Peyer's patch (tissue), 4 donors: ENCODE measurements around the gene FAM20C. TPM values are rescaled to one million over a fixed set of nuclear protein-coding genes. Genes with fewer than 3 reads are reported as not detected.

Experiments used
- DNase-seq, 3 donors: peaks; one replicate each; pipeline ENCODE4 v3.0.0-alpha.2; 2017 to 2019
- H3K27ac ChIP-seq, 4 donors: fragments of 200-600 bp; sonication (generic); one replicate each; pipeline ENCODE4 v1.5.1; 2016 to 2019
- H3K27me3 ChIP-seq, 2 donors: fragments of 200-600 bp; sonication (generic); one replicate each; pipeline ENCODE4 v1.5.1; 2019
- H3K36me3 ChIP-seq, 3 donors: fragments of 200-600 bp; sonication (generic); one replicate each; pipeline ENCODE4 v1.5.1; 2016 to 2019
- H3K4me1 ChIP-seq, 4 donors: fragments of 200-600 bp; sonication (generic); one replicate each; pipeline ENCODE4 v1.5.1; 2016 to 2019
- H3K4me3 ChIP-seq, 4 donors: fragments of 200-600 bp; sonication (generic); 1 replicate in 3 of 4; 2 replicates in 1 of 4; pipeline ENCODE4 v1.5.1; 2016 to 2019; ENCODE audit warnings: mild to moderate bottlenecking in 1 of 4
- H3K9me3 ChIP-seq, 4 donors: fragments of 200-600 bp; sonication (generic); one replicate each; pipeline ENCODE4 v1.5.1; 2016 to 2019; ENCODE audit warnings: mild to moderate bottlenecking in 1 of 4
- POLR2A ChIP-seq, 2 donors: fragments of 450-650 bp; IDR thresholded peaks; one replicate each; pipeline ENCODE4 v1.5.1; 2017; ENCODE audit warnings: antibody characterized with exemption in 2 of 2, mild to moderate bottlenecking in 2 of 2, moderate library complexity in 2 of 2
- total RNA-seq, 4 donors: library from RNA; depleted of rRNA; stranded (reverse); fragments of >200 nt; gene quantifications; one replicate each; pipeline ENCODE4 v1.1.0, GENCODE V29; 2016
- TF ChIP-seq, protein P1 (sequence below), 6 experiments: fragments of 450-650 bp in 4 of 6; fragments of 200-600 bp in 2 of 6; sonication (generic) in 1 of 6; IDR thresholded peaks; one replicate each; pipeline ENCODE4 v1.5.1; 2017 to 2019; ENCODE audit warnings: antibody characterized with exemption in 6 of 6, mild to moderate bottlenecking in 3 of 6, moderate library complexity in 1 of 6

The FAM20C gene
- total RNA-seq, 4 donors from 2014 or later: 46.4 to 66.0 (median 53.8) TPM

DNA sequence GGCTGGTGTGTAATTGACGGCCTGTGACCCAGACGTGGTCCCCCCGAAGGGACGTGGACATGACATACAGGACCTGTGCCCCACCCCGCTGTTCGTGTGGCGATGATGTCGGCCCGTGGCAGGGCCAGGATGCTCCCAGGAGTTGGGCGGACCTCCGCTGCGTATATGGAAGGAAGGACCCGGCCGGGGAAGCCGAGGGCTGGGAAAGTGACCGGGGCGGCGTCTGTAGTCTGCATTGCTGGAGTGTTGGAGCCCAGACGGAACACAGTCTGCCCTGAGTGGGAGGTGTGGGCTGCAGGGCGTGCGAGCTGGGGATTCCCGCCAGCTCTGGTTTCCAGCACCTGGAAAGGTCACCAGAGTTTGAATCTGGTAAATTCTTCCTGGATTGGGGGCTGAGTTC, 52.6 kb downstream of the FAM20C start:
- no peak for TF ChIP-seq POLR2A (IDR thresholded peaks at IDR 0.05)
- TF ChIP-seq, protein P1, sequence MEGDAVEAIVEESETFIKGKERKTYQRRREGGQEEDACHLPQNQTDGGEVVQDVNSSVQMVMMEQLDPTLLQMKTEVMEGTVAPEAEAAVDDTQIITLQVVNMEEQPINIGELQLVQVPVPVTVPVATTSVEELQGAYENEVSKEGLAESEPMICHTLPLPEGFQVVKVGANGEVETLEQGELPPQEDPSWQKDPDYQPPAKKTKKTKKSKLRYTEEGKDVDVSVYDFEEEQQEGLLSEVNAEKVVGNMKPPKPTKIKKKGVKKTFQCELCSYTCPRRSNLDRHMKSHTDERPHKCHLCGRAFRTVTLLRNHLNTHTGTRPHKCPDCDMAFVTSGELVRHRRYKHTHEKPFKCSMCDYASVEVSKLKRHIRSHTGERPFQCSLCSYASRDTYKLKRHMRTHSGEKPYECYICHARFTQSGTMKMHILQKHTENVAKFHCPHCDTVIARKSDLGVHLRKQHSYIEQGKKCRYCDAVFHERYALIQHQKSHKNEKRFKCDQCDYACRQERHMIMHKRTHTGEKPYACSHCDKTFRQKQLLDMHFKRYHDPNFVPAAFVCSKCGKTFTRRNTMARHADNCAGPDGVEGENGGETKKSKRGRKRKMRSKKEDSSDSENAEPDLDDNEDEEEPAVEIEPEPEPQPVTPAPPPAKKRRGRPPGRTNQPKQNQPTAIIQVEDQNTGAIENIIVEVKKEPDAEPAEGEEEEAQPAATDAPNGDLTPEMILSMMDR (IDR thresholded peaks at IDR 0.05): no peak
- Histone ChIP-seq H3K27ac (peak overlapping the region in 1 of 4 donors; percentile 19), H3K27me3 (no peaks in the 10 kb centered on the region), H3K4me3 (no peak overlapping the region), H3K9me3 (no peaks in the 10 kb centered on the region), H3K4me1 (peaks cover 0 to 6% (median 0%) of the 10 kb centered on the region in 4 donors), H3K36me3 (peaks cover 0 to 41% (median 0%) of the 10 kb centered on the region in 3 donors)
- no peak for DNase-seq

DNA sequence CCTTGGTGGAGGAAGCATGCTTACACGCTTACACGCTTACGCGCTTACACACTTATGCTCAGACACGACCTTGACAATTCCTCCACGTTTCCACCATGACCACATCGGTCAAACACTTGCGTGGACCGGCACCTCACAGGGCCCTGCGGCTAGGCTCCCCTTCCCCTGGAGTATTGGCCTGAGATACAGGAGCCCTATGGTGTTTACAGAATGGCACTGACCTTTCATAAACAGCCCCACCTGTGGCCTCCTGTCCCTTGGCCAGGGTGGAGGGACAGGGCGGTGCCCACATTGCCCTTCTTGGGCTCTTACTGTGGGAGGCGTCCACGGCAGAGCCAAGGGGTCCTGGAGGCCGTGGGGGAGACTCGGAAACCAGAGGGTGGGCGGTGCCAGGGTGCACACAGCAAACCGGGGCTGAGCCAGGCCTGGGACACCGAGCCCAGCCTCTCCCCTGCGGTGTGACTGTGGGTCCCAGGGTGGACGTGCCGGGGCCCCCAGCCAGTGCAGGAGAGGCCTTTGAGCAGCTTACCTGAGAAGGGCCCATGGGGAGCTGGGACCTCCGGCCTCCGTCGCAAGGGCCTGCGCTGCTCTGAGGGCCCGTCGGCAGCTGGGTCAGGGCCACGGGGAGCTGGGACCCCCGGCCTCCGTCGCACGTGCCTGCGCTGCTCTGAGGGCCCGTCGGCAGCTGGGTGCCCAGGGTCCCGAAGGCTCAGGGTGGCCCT, 53.4 kb downstream of the FAM20C start:
- no peaks in the 10 kb centered on the region for H3K9me3 ChIP-seq
- no peaks in the 10 kb centered on the region for H3K27me3 ChIP-seq
- H3K36me3 ChIP-seq: peaks cover 0 to 47% (median 0%) of the 10 kb centered on the region in 3 donors
- peak overlapping the region in 1 of 4 donors; percentile 19 for H3K27ac ChIP-seq
- H3K4me3 ChIP-seq: no peak overlapping the region
- H3K4me1 ChIP-seq: peaks cover 0 to 6% (median 0%) of the 10 kb centered on the region in 4 donors
- DNase-seq: no peak
- TF ChIP-seq POLR2A (IDR thresholded peaks at IDR 0.05): no peak
- TF ChIP-seq, protein P1 (IDR thresholded peaks at IDR 0.05): no peak

DNA sequence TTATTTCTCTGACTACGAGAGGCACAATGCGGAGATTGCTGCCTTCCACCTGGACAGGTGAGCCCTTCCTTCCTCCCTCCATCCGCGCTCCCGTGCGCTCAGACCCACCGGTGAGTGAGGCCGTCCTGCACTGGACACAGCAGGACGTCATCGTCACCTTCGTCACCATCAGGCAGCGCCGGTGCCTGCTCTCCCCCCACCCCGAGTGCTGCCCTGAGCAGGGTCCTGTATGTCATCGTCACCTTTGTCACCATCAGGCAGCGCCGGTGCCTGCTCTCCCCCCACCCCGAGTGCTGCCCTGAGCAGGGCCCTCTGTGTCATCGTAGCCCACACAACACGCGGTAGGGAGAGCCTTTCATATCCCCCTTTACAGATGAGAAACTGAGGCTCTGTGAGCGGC, 54.1 kb downstream of the FAM20C start:
- Histone ChIP-seq H3K27me3 (no peaks in the 10 kb centered on the region), H3K36me3 (peaks cover 0 to 52% (median 0%) of the 10 kb centered on the region in 3 donors), H3K27ac (no peak overlapping the region), H3K4me3 (no peak overlapping the region), H3K9me3 (no peaks in the 10 kb centered on the region), H3K4me1 (no peaks in the 10 kb centered on the region)
- TF ChIP-seq POLR2A (IDR thresholded peaks at IDR 0.05): no peak
- TF ChIP-seq, protein P1 (IDR thresholded peaks at IDR 0.05): no peak
- no peak for DNase-seq

DNA sequence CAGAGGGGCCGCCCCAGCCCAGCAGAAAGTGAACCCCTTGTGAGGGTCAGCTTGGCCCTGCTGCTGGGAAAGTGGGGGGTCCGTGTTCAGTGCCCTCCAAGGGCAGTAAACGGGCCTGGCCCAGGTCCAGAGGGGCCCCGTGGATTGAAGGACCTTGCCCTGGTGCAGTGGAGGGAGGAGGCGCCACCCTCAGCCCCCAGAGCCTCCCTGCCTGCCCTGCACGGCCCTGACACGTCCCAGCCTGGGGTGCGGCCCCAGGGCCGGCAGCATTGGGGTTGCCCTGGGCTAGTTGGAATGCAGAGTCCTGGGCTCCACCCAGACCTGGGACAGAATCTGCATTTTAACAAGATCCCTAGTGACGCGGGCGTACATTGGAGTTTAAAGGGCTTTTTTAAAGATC, 54.8 kb downstream of the FAM20C start:
- H3K27me3 ChIP-seq: no peaks in the 10 kb centered on the region
- no peak overlapping the region for H3K4me3 ChIP-seq
- no peak for TF ChIP-seq POLR2A (IDR thresholded peaks at IDR 0.05)
- TF ChIP-seq, protein P1 (IDR thresholded peaks at IDR 0.05): no peak
- H3K27ac ChIP-seq: no peak overlapping the region
- peaks cover 0 to 60% (median 0%) of the 10 kb centered on the region in 3 donors for H3K36me3 ChIP-seq
- H3K4me1 ChIP-seq: no peaks in the 10 kb centered on the region
- DNase-seq: no peak
- no peaks in the 10 kb centered on the region for H3K9me3 ChIP-seq

DNA sequence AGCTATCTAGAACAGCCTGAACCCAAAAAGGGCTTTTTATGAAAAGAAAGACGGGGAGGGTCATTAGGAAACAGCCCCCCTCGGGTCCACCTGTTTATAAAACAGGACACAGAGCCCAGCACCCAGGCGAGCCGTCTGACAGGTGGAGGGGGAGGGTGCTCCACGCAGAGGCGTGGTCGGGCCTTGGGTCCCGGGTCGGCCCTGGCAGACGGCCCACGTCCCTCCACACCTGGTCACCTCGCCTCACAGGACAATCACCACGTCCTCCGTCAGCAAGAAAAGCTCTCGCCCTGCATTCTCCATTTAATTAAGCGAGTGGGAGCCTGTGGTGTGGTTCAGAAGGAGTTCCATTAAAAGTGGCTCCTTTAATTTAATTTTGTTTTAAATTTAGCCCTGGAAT, 55.3 kb downstream of the FAM20C start:
- no peak overlapping the region for H3K27ac ChIP-seq
- DNase-seq: no peak
- TF ChIP-seq, protein P1 (IDR thresholded peaks at IDR 0.05): no peak
- no peak for TF ChIP-seq POLR2A (IDR thresholded peaks at IDR 0.05)
- peaks cover 0 to 64% (median 0%) of the 10 kb centered on the region in 3 donors for H3K36me3 ChIP-seq
- no peaks in the 10 kb centered on the region for H3K27me3 ChIP-seq
- no peaks in the 10 kb centered on the region for H3K9me3 ChIP-seq
- no peaks in the 10 kb centered on the region for H3K4me1 ChIP-seq
- H3K4me3 ChIP-seq: no peak overlapping the region
